GM12891 (cell line): ENCODE data around the gene CRB2.

Experiments used
- POLR2A ChIP-seq: IDR thresholded peaks from 2 replicates; pipeline ENCODE4 v1.6.1; 2011; ENCODE audit warnings: low read depth, low read length, control low read depth
- POU2F2 ChIP-seq: IDR thresholded peaks from 2 replicates; pipeline ENCODE4 v1.6.1; 2011; ENCODE audit warnings: low read depth, mild to moderate bottlenecking, control low read depth, low read length, moderate library complexity
- SPI1 ChIP-seq: IDR thresholded peaks from 2 replicates; pipeline ENCODE4 v1.6.1; 2011; ENCODE audit warnings: low read depth, low read length, control low read depth

GRCh38 chr9:123373447-123373923 is 17.5 kb downstream of the CRB2 start:
- TF ChIP-seq POLR2A (no peak), SPI1 (no peak), POU2F2 (no peak)
